ENCODE measurements around the gene TOE1. TPM values are rescaled to one million over a fixed set of nuclear protein-coding genes. Genes with fewer than 3 reads are reported as not detected.
A peak's percentile ranks its signal among the peaks of the same experiment; 100 is the strongest.
"Not testable (repeated sequence)": the region's sequence is repeated elsewhere in the genome, so short reads cannot be mapped to it uniquely, and the experiment has no call there.

Gene TOE1
- total RNA-seq, 1 experiment from 2014 or later = 28.3 TPM

- no peak for DNase-seq (ENCODE audit: low read depth)
Observed at GRCh38 chr1:45354838-45355237, 14.9 kb downstream of the TOE1 start.

- no peak for DNase-seq (ENCODE audit: low read depth)
Observed at GRCh38 chr1:45355683-45356082, 15.7 kb downstream of the TOE1 start.

GRCh38 chr1:45356186-45356585 lies 16.2 kb downstream of the TOE1 start:
- no peak for DNase-seq (ENCODE audit: low read depth)

GRCh38 chr1:45359882-45360513 lies 20.0 kb downstream of the TOE1 start:
- DNase-seq (ENCODE audit: low read depth) = peak; percentile 67

- peak; percentile 89 for DNase-seq (ENCODE audit: low read depth)
Observed at GRCh38 chr1:45360981-45361380, 21.0 kb downstream of the TOE1 start.

- no peak for DNase-seq (ENCODE audit: low read depth)
Observed at GRCh38 chr1:45364294-45364693, 24.3 kb downstream of the TOE1 start.

- DNase-seq (ENCODE audit: low read depth) = no peak
Observed at GRCh38 chr1:45365051-45365450, 25.1 kb downstream of the TOE1 start.

GRCh38 chr1:45370575-45370974 lies 30.6 kb downstream of the TOE1 start:
- DNase-seq (ENCODE audit: low read depth) = no peak

- DNase-seq (ENCODE audit: low read depth) = no peak
Observed at GRCh38 chr1:45373573-45373972, 33.6 kb downstream of the TOE1 start.

- no peak for DNase-seq (ENCODE audit: low read depth)
Observed at GRCh38 chr1:45375104-45376090, 35.4 kb downstream of the TOE1 start.

- no peak for DNase-seq (ENCODE audit: low read depth)
Observed at GRCh38 chr1:45378184-45378583, 38.2 kb downstream of the TOE1 start.

- DNase-seq (ENCODE audit: low read depth) = no peak
Observed at GRCh38 chr1:45379524-45379923, 39.6 kb downstream of the TOE1 start.

- DNase-seq (ENCODE audit: low read depth) = no peak
Observed at GRCh38 chr1:45380125-45380524, 40.2 kb downstream of the TOE1 start.

GRCh38 chr1:45380730-45381129 lies 40.8 kb downstream of the TOE1 start:
- no peak for DNase-seq (ENCODE audit: low read depth)

GRCh38 chr1:45381243-45381642 lies 41.3 kb downstream of the TOE1 start:
- DNase-seq (ENCODE audit: low read depth) = peak; percentile 17

- DNase-seq (ENCODE audit: low read depth) = no peak
Observed at GRCh38 chr1:45383191-45383590, 43.2 kb downstream of the TOE1 start.

GRCh38 chr1:45384213-45384612 lies 44.2 kb downstream of the TOE1 start:
- not testable (repeated sequence) for DNase-seq (ENCODE audit: low read depth)

GRCh38 chr1:45385302-45385701 lies 45.3 kb downstream of the TOE1 start:
- DNase-seq (ENCODE audit: low read depth) = peak; percentile 17

GRCh38 chr1:45386219-45386618 lies 46.2 kb downstream of the TOE1 start:
- no peak for DNase-seq (ENCODE audit: low read depth)

All from LHCN-M2 (cell line).